Nephron progenitor cell (in vitro differentiated cells): ENCODE data around the gene G2E3.
"Not testable (repeated sequence)": the region's sequence is repeated elsewhere in the genome, so short reads cannot be mapped to it uniquely, and the experiment has no call there.

Experiments
- DNase-seq: peaks from one replicate; pipeline ENCODE4 v3.0.0; 2021
- H3K27ac Mint-ChIP-seq: 2 replicates; pipeline ENCODE4 v1.8.0; 2021; ENCODE audit warnings: mild to moderate bottlenecking, moderate library complexity, mixed read lengths
- H3K27me3 Mint-ChIP-seq: 2 replicates; pipeline ENCODE4 v1.8.0; 2021; ENCODE audit warnings: mild to moderate bottlenecking, low read depth, mixed read lengths; ENCODE audit not compliant: poor library complexity
- H3K36me3 Mint-ChIP-seq: 2 replicates; pipeline ENCODE4 v1.8.0; 2021; ENCODE audit warnings: low read depth, mixed read lengths
- H3K4me1 Mint-ChIP-seq: 2 replicates; pipeline ENCODE4 v1.8.0; 2021; ENCODE audit warnings: mixed read lengths
- H3K4me3 Mint-ChIP-seq: 2 replicates; pipeline ENCODE4 v1.8.0; 2021; ENCODE audit warnings: mild to moderate bottlenecking, moderate library complexity, mixed read lengths
- H3K9me3 Mint-ChIP-seq: 2 replicates; pipeline ENCODE4 v1.8.0; 2021; ENCODE audit warnings: mild to moderate bottlenecking, moderate library complexity, mixed read lengths
- TF ChIP-seq, protein P1 (sequence below): fragments of 200-600 bp; sonication (generic); IDR thresholded peaks from 2 replicates; pipeline ENCODE4 v1.5.0; 2021; ENCODE audit warnings: antibody characterized with exemption

The G2E3 gene

DNA sequence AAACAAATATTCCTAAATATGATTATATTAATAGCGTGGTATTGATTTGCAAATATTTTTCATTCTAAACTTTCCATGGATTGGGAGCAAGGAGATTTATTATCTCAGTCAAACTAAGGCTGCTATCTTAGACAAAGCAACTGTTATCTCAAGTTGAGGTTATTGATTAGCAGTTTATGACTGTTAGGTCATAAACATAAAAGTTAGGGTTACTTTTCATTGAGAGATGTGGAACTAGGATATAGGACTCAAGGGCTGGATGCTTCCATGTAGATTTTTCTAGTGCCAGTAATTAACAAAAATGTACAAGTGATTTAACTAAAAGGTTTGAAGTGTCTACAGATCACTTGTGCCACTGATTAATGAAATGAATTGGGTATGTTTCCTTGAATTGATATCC is 82.2 kb downstream of the G2E3 start:
- Mint-ChIP-seq H3K4me1 (no peaks in the 10 kb centered on the region), H3K27me3 (peaks cover 3% of the 10 kb centered on the region), H3K36me3 (peaks cover 82% of the 10 kb centered on the region), H3K9me3 (peaks cover 29% of the 10 kb centered on the region), H3K27ac (no peak overlapping the region), H3K4me3 (no peak overlapping the region)
- TF ChIP-seq, protein P1, sequence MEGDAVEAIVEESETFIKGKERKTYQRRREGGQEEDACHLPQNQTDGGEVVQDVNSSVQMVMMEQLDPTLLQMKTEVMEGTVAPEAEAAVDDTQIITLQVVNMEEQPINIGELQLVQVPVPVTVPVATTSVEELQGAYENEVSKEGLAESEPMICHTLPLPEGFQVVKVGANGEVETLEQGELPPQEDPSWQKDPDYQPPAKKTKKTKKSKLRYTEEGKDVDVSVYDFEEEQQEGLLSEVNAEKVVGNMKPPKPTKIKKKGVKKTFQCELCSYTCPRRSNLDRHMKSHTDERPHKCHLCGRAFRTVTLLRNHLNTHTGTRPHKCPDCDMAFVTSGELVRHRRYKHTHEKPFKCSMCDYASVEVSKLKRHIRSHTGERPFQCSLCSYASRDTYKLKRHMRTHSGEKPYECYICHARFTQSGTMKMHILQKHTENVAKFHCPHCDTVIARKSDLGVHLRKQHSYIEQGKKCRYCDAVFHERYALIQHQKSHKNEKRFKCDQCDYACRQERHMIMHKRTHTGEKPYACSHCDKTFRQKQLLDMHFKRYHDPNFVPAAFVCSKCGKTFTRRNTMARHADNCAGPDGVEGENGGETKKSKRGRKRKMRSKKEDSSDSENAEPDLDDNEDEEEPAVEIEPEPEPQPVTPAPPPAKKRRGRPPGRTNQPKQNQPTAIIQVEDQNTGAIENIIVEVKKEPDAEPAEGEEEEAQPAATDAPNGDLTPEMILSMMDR: no peak
- no peak for DNase-seq

DNA sequence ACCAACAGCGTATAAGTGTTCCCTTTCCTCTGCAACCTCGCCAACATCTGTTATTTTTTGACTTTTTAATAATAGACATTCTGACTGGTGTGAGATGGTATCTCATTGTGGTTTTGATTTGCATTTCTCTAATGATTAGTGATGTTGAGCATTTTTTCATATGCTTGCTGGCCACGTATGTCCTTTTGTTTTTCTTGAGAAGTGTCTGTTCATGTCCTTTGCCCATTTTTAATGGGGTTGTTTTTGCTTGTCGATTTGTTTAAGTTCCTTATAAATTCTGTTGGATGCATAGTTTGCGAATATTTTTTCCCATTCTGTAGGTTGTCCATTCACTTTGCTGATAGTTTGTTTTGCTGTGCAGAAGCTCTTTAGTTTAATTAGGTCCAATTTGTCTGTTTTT is 85.5 kb downstream of the G2E3 start:
- H3K4me1 Mint-ChIP-seq, DNase-seq, H3K27me3 Mint-ChIP-seq, H3K27ac Mint-ChIP-seq, H3K4me3 Mint-ChIP-seq: not testable (repeated sequence)
- peaks cover 86% of the 10 kb centered on the region for H3K36me3 Mint-ChIP-seq
- peaks cover 36% of the 10 kb centered on the region for H3K9me3 Mint-ChIP-seq

- no peak overlapping the region for H3K27ac Mint-ChIP-seq
- peaks cover 3% of the 10 kb centered on the region for H3K27me3 Mint-ChIP-seq
- H3K36me3 Mint-ChIP-seq: peaks cover 84% of the 10 kb centered on the region
- no peak for DNase-seq
- no peak overlapping the region for H3K4me3 Mint-ChIP-seq
- H3K4me1 Mint-ChIP-seq: no peaks in the 10 kb centered on the region
- TF ChIP-seq, protein P1: no peak
- H3K9me3 Mint-ChIP-seq: peaks cover 36% of the 10 kb centered on the region
Observed at GRCh38 chr14:30645600-30645999, 86.6 kb downstream of the G2E3 start.

GRCh38 chr14:30648471-30648870 is 89.5 kb downstream of the G2E3 start:
- no peak for DNase-seq
- peaks cover 32% of the 10 kb centered on the region for H3K9me3 Mint-ChIP-seq
- H3K27ac Mint-ChIP-seq: no peak overlapping the region
- no peak overlapping the region for H3K4me3 Mint-ChIP-seq
- peaks cover 72% of the 10 kb centered on the region for H3K36me3 Mint-ChIP-seq
- TF ChIP-seq, protein P1: no peak
- H3K27me3 Mint-ChIP-seq: peaks cover 3% of the 10 kb centered on the region
- no peaks in the 10 kb centered on the region for H3K4me1 Mint-ChIP-seq

DNA sequence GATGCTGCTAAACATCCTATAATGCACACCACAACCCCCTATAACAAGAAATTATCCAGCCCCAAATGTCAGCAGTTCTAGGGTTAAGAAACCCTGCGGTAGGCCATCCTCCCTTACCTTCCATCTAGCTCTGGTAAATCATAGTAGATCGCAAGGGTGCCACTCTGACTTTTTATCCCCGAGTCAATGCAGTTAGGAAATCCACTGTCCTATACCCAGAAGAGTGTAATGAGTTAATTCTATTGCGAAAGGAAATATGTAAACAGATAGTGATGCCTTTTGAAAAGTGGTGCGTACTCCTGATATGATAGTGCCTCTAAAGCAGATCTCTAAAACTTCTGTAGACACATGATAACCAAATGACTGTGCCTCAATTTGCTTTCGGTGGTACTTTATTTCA is 93.0 kb downstream of the G2E3 start:
- Mint-ChIP-seq H3K27me3 (no peaks in the 10 kb centered on the region), H3K9me3 (no peaks in the 10 kb centered on the region)

DNA sequence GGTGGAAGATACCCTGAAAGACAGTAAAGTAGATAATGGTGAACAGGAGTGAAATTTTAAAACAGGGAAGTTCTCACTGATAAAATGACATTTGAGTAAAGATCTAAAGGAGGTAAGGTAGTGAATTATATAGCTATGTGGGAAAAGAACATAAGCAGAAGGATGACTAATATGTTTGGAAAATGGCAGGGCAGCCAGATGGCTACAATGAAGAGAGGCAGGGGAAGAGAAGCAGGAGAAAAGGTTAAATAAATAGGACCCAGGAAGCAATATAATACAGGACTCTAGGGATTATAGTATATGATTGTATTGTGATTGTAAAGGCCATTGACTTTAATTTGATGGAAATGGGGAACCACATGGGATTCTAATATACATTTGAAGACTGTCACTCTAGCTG is 96.2 kb downstream of the G2E3 start:
- TF ChIP-seq, protein P1: no peak
- Mint-ChIP-seq H3K27ac (no peak overlapping the region), H3K27me3 (no peaks in the 10 kb centered on the region), H3K9me3 (no peaks in the 10 kb centered on the region), H3K36me3 (peaks cover 33% of the 10 kb centered on the region), H3K4me1 (no peaks in the 10 kb centered on the region), H3K4me3 (no peak overlapping the region)
- no peak for DNase-seq

More for the DNA sequence above, 93.0 kb downstream of the G2E3 start:
- Mint-ChIP-seq H3K4me3 (no peak overlapping the region), H3K27ac (no peak overlapping the region), H3K36me3 (peaks cover 48% of the 10 kb centered on the region), H3K4me1 (no peaks in the 10 kb centered on the region)
- TF ChIP-seq, protein P1: no peak
- no peak for DNase-seq
